GM12872 (cell line): ENCODE measurements around the gene CARD18.

ENCODE experiments used
- TF ChIP-seq, protein P1 (sequence below): IDR thresholded peaks from 3 replicates; pipeline ENCODE4 v1.5.1; 2011; ENCODE audit warnings: low read depth, mild to moderate bottlenecking, low read length, moderate library complexity; ENCODE audit not compliant: insufficient read depth

CARD18 gene

DNA sequence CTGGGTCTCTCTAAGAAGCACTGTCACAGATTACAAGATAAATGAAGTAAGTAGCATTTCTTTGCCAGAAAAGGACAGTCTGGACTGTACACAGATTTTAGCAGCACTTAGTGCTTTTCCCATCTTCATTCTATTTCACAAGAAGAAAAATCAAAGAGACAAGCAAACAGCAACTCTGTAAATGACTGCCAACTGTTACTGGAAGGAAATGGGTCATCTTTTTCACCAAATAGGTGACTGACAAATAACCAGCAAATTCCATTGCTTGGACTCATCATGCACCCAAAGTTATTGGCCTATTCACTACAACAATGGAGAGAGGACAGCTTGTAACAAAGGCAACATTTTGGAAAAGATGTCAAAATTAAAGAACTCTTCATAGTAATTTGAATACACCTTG, 28.9 kb upstream of the CARD18 start:
- TF ChIP-seq, protein P1, sequence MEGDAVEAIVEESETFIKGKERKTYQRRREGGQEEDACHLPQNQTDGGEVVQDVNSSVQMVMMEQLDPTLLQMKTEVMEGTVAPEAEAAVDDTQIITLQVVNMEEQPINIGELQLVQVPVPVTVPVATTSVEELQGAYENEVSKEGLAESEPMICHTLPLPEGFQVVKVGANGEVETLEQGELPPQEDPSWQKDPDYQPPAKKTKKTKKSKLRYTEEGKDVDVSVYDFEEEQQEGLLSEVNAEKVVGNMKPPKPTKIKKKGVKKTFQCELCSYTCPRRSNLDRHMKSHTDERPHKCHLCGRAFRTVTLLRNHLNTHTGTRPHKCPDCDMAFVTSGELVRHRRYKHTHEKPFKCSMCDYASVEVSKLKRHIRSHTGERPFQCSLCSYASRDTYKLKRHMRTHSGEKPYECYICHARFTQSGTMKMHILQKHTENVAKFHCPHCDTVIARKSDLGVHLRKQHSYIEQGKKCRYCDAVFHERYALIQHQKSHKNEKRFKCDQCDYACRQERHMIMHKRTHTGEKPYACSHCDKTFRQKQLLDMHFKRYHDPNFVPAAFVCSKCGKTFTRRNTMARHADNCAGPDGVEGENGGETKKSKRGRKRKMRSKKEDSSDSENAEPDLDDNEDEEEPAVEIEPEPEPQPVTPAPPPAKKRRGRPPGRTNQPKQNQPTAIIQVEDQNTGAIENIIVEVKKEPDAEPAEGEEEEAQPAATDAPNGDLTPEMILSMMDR: no peak

DNA sequence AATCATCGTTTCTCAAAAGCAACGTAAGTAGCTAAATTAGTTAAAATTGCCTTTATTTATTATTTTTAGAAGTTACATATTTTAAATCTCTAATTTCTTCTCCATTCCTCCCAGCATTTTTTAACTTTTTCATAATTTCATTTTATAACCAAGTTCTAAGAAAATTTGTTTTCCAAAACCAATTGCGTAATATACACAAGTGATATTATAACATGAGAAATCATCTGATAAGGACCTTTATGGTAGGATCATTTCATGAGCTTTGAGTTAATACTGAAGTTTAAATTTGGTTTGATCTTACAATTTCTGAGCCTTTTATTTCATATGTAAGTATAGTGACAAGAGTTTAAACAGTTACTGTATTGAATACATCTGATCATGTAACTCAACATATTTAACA, 27.7 kb upstream of the CARD18 start:
- TF ChIP-seq, protein P1: no peak

DNA sequence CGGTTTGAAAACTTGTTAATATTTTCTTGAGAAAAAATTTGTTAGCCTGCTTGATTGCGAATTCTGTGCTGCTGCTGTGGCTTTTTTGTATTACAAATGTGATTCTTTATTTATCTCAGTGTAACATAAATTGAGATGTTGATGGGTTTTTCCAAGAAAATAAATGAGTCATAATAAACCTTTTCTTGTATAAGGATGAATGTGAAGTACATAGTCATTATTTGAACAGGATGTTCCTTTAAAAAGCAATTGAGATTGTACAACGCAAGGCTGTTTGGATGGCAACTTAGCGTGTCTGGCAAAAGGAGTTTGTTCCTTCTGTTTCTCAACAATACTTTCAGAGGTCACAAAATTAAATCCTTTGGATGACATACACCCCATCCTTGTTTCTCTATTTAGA, 24.6 kb upstream of the CARD18 start:
- TF ChIP-seq, protein P1: no peak

DNA sequence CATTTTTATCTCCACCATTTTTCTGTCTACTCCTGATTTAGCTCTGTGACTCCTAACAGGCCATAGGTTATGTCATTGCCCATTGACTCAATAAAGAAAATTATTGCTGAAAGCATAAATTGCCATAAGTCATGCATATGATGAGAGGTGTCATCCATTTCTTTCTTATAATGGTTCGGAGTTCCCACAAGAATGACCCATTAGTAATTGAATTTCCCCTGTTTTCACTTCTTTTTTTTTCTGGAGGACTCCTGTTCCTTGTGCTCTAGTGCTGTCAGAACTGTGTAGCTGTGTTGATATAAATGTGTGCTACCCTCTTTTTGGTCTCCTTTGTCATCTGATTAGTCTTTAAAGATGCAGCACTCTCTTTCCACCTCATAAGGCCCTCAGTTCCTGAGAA, 22.9 kb upstream of the CARD18 start:
- TF ChIP-seq, protein P1: no peak

DNA sequence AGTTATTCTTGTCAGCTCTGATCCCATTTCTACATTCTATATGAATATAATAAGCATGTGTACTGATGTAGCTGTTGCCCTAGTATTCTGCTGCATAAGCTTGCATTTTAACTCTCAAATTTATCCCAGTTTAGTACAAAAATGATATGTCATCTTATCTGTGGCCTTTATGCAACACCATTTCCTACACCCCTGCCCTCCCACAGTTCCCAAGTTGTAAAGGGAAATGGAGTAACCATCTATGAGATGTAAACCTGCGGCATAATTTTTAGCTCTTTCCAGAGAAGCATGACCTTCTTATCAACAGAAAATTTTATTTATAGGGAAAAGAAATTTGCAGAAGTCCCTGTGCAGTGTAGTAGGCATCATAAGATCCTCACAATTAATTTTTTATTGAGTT, 18.9 kb upstream of the CARD18 start:
- TF ChIP-seq, protein P1: no peak

DNA sequence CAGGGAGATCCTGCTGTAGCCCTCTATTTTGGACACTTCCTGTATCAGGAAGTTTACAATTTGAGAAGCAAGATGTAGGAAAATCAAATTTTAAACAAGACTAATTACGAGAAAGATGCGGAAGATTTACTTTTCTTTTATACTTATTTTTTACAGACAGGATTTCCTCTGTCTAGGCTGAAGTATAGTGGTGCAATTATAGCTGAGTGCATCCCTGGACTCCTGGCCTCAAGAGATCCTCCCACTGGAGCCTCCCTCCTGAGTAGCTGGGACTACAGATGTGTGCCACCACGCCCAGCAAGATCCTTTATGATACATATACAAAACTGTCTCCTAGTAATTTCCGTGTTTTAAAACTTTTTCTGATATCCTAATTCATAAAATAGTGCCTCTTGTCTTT, 17.2 kb upstream of the CARD18 start:
- TF ChIP-seq, protein P1: no peak

DNA sequence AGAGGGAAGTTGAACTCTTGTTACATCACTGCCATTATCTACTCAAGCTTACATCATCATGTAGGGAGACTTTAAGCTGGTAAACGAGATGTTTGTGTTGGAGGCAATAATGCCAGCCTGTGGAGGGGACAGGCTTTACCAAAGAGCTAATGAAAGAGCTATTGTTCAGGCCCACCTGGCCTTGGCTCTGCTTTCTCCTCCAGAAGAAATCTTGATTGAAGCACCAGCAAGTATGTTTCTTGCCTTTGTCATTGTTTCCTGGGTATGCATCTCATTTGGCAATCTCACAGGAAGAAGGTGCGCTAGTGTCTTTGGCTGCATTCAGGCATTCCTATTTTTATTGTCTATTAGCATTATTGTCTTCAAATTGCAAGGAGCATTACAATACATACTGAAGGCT, 16.7 kb upstream of the CARD18 start:
- TF ChIP-seq, protein P1: no peak

DNA sequence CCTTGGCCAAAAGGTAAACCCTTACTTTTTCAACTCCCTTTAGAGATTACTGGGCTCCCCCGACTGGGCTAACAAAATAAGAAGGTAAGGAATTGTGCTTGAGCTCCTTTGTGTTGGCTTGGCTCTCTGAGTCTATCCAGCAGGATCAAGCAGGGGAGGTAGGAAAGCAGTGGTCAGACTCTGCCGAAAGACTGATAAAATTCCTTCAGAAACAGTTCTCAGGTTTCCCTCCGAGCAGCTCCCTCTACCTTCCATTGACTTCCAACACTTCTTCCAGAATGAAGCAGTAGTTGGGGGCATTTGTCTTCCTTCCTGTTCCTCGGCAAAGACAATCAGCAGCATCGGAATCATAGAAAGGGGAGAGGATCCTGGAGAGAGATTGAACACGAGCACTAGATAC, 16.1 kb upstream of the CARD18 start:
- TF ChIP-seq, protein P1: no peak
